ENCODE data around the gene HYI. TPM values are rescaled to one million over a fixed set of nuclear protein-coding genes. Genes with fewer than 3 reads are reported as not detected.

Gene HYI
- total and polyA plus RNA-seq, 3 donors from 2014 or later: 20.1 to 35.5 (median 21.2) TPM

DNA sequence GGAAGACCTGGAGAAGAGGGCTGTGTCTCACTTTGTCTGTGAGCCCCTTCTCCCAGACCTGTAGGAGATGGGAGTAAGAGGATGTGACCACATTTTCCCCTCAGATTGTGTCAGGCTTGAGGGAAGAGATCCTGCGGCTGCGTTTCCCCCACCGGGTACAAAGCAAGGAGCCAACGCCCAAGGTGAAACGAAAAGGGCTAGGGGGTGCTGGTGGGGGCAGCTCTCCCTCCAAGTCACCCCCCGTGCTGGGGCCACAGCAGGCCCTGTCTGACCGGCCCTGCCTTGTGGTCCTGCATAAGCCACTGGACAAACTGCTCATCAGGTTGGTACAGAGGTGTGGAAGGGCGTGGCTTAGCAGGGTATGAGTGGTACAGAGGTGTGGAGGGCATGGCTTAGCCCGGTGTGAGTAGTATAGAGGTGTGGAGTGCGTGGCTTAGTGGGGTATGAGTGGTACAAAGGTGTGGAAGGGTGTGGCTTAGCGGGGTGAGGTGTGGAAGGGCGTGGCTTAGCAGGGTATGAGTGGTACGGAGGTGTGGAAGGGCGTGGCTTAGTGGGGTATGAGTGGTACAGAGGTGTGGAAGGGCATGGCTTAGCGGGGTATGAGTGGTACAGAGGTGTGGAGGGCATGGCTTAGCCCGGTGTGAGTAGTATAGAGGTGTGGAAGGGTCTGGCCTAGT lies 30.6 kb downstream of the HYI start:
- no peak for DNase-seq
- H3K27me3 ChIP-seq: no peaks in the 10 kb centered on the region
- no peaks in the 10 kb centered on the region for H3K36me3 ChIP-seq (ENCODE audit: low read depth, missing control alignments)
- H3K27ac ChIP-seq: no peak overlapping the region
- H3K9me3 ChIP-seq: no peaks in the 10 kb centered on the region
- 89 to 95% methylated on average over 15 to 16 of the region's 16 CpGs for WGBS, 2 donors
- intact Hi-C loops (cut with DNase I; ENCODE audit: low total_unique reads): no loop called here
- no peak overlapping the region for H3K4me3 ChIP-seq
- no peaks in the 10 kb centered on the region for H3K4me1 ChIP-seq
- TF ChIP-seq, protein P1, sequence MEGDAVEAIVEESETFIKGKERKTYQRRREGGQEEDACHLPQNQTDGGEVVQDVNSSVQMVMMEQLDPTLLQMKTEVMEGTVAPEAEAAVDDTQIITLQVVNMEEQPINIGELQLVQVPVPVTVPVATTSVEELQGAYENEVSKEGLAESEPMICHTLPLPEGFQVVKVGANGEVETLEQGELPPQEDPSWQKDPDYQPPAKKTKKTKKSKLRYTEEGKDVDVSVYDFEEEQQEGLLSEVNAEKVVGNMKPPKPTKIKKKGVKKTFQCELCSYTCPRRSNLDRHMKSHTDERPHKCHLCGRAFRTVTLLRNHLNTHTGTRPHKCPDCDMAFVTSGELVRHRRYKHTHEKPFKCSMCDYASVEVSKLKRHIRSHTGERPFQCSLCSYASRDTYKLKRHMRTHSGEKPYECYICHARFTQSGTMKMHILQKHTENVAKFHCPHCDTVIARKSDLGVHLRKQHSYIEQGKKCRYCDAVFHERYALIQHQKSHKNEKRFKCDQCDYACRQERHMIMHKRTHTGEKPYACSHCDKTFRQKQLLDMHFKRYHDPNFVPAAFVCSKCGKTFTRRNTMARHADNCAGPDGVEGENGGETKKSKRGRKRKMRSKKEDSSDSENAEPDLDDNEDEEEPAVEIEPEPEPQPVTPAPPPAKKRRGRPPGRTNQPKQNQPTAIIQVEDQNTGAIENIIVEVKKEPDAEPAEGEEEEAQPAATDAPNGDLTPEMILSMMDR (IDR thresholded peaks at IDR 0.05): no peak
- no peak for TF ChIP-seq POLR2A (IDR thresholded peaks at IDR 0.05)

DNA sequence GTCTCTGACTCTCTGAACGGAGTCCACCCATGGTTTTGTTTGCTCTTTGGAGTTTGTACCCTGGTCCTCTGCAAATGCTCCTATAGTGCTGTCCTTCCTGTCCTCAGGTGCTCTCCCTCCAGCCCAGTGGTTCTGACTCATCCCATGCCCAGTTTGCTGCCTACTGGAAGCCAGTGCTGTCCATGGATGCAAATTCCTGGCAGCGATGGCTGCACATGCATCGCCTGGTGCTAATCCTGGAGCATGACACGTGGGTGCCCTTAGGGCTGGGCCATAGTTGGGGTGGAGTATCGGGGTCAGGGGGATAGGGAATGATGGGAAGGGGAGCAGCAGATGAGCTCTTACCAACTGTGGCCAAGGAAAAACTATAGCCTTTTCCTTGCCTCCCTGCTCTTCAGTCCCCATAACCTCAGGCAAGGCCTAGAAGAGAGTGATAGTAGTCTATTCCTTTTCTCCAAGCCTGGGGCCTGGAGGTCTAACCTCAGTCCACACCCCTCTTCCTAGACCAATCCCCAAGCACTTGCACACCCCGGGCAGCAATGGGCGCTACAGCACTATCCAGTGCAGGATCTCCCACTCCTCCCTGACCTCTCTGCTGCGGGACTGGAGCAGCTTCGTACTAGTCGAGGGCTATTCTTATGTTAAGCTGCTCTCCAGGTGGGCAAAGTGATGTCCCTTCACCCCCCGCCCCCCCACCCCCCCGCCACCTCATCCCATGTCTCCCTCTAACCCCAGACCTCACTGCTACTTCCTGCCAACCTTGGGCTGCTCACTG lies 31.6 kb downstream of the HYI start:
- intact Hi-C loops (cut with DNase I; ENCODE audit: low total_unique reads): no loop called here
- TF ChIP-seq, protein P1 (IDR thresholded peaks at IDR 0.05): no peak
- no peak for TF ChIP-seq POLR2A (IDR thresholded peaks at IDR 0.05)
- H3K4me1 ChIP-seq: no peaks in the 10 kb centered on the region
- H3K27ac ChIP-seq: no peak overlapping the region
- no peaks in the 10 kb centered on the region for H3K27me3 ChIP-seq
- DNase-seq: no peak
- no peaks in the 10 kb centered on the region for H3K9me3 ChIP-seq
- H3K4me3 ChIP-seq: no peak overlapping the region
- 89 to 90% methylated on average over 11 to 12 of the region's 12 CpGs for WGBS, 2 donors
- no peaks in the 10 kb centered on the region for H3K36me3 ChIP-seq (ENCODE audit: low read depth, missing control alignments)

DNA sequence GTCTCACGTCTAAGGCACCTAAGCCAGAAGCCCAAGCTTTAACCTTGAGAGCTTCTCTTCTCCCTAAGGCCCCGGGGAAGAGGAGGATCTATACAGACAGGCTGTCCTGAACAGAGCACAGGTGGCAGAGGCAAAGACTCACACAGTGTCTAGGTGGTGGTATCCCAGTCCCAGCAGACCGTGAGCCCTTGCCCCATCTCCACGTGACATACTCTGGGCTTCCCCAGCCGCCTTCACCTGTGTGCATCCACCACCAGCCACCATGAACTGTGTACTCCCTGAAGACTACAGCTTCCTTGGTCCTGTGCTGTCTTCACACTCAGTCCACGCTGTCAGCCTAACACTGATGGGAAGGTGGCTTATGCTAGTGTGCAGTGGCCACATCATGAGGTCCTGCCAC lies 32.3 kb downstream of the HYI start:
- WGBS, 2 donors: 95 to 96% methylated on average over 6 of the region's 6 CpGs
- intact Hi-C loops (cut with DNase I; ENCODE audit: low total_unique reads): no loop called here
- TF ChIP-seq POLR2A (IDR thresholded peaks at IDR 0.05): no peak
- TF ChIP-seq, protein P1 (IDR thresholded peaks at IDR 0.05): no peak

DNA sequence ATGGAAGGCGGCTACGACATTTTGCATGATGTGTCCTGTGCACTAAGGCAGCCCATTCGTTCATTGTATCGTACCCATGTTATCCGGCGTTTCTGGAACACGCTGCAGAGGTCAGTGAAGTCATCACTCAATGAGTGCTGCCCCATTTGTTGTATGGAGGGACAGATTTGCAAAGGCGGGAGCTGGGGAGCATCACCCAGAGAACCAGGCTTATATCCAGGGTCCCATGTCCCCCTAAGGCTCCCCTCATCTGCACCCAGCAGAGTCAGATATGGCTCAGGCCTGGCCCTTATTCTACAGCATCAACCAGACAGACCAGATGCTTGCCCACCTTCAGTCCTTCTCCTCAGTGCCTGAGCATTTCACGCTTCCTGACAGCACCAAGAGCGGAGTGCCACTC lies 32.9 kb downstream of the HYI start:
- H3K36me3 ChIP-seq (ENCODE audit: low read depth, missing control alignments): no peaks in the 10 kb centered on the region
- H3K27me3 ChIP-seq: no peaks in the 10 kb centered on the region
- no peaks in the 10 kb centered on the region for H3K9me3 ChIP-seq
- TF ChIP-seq, protein P1 (IDR thresholded peaks at IDR 0.05): no peak
- no peak for TF ChIP-seq POLR2A (IDR thresholded peaks at IDR 0.05)
- no peaks in the 10 kb centered on the region for H3K4me1 ChIP-seq
- WGBS, 2 donors: 94 to 96% methylated on average over 10 of the region's 10 CpGs
- no peak overlapping the region for H3K4me3 ChIP-seq
- intact Hi-C loops (cut with DNase I; ENCODE audit: low total_unique reads): no loop called here
- no peak overlapping the region for H3K27ac ChIP-seq
- DNase-seq: no peak

More for the DNA sequence above, 32.3 kb downstream of the HYI start:
- Histone ChIP-seq H3K9me3 (no peaks in the 10 kb centered on the region), H3K4me1 (no peaks in the 10 kb centered on the region), H3K27ac (no peak overlapping the region), H3K36me3 (ENCODE audit: low read depth, missing control alignments) (no peaks in the 10 kb centered on the region), H3K27me3 (no peaks in the 10 kb centered on the region), H3K4me3 (no peak overlapping the region)
- no peak for DNase-seq
